HCT116 (cell line): ENCODE measurements around the gene GNPTG. TPM values are rescaled to one million over a fixed set of nuclear protein-coding genes. Genes with fewer than 3 reads are reported as not detected.

Source experiments
- ATAC-seq: fragments of 200-7000 bp; cut with Tn5 transposase; 2 replicates; pipeline ENCODE4 v1.9.1; 2020; ENCODE audit warnings: mild to moderate bottlenecking, moderate library complexity
- BruUV-seq: library from RNA; stranded (reverse); fragments of 400-500 nt; replicated peaks from 2 replicates; lab custom pipeline; 2021; lab: Mats Ljungman, UMichigan
- CTCF ChIA-PET: fragments of 300-600 bp; sonication (Branson Sonifier 250); formaldehyde crosslinking; loops from one replicate; lab custom pipeline; 2021; ENCODE audit warnings: antibody characterized with exemption; lab: Charles Lee
- POLR2A ChIA-PET: fragments of 300-600, 350-600 bp; sonication (Branson Sonifier 250); formaldehyde crosslinking; loops from one replicate; lab custom pipeline; 2021; ENCODE audit warnings: antibody characterized with exemption; lab: Charles Lee
- RAD21 ChIA-PET, 2 experiments: fragments of 300-600 bp; sonication (Branson Sonifier 250); formaldehyde crosslinking; loops; one replicate each; lab custom pipeline; 2023; ENCODE audit warnings: low total read pairs in 2 of 2; ENCODE audit not compliant: uncharacterized antibody in 2 of 2, unreplicated experiment in 2 of 2, low non-redundant PET in 1 of 2; lab: Charles Lee
- DNase-seq: peaks from one replicate; pipeline ENCODE4 v3.0.0-alpha.2; 2010; ENCODE audit warnings: low read depth, low spot score
- H2AFZ ChIP-seq: fragments of 200-600 bp; shearing (Covaris generic), sonication (generic); 2 replicates; pipeline ENCODE4 v1.6.1; 2017; ENCODE audit warnings: low read depth, mixed run types, mixed read lengths, antibody characterized with exemption, low read length; ENCODE audit not compliant: poor library complexity, severe bottlenecking
- H3K27ac ChIP-seq: 2 replicates; pipeline ENCODE4 v1.5.1; 2012; ENCODE audit warnings: low read depth, low read length
- H3K27me3 ChIP-seq: fragments of 200-600 bp; sonication (generic); 2 replicates; pipeline ENCODE4 v1.6.1; 2016; ENCODE audit warnings: mixed run types, low read length, mixed read lengths; ENCODE audit not compliant: insufficient read depth
- H3K36me3 ChIP-seq, 2 experiments: fragments of 200-500 bp in 1 of 2; fragments of 200-600 bp in 1 of 2; sonication (Bioruptor generic) in 1 of 2; sonication (generic) in 1 of 2; 2 replicates each; pipeline versions ENCODE4 v1.5.1 to v1.6.1; 2014 to 2016; ENCODE audit warnings: low read length in 2 of 2, inconsistent platforms in 1 of 2, mixed read lengths in 1 of 2, mixed run types in 1 of 2; ENCODE audit not compliant: insufficient read depth in 2 of 2, control insufficient read depth in 1 of 2
- H3K4me1 ChIP-seq, 2 experiments: fragments of 200-600 bp in 1 of 2; sonication (generic) in 1 of 2; 2 replicates each; pipeline versions ENCODE4 v1.5.1 to v1.6.1; 2012 to 2017; ENCODE audit warnings: low read length in 2 of 2, inconsistent platforms in 1 of 2, mild to moderate bottlenecking in 1 of 2, mixed read lengths in 1 of 2, mixed run types in 1 of 2, moderate library complexity in 1 of 2; ENCODE audit not compliant: insufficient read depth in 2 of 2, control insufficient read depth in 1 of 2
- H3K4me2 ChIP-seq: fragments of 200-600 bp; sonication (generic); 2 replicates; pipeline ENCODE4 v1.6.1; 2017; ENCODE audit warnings: mixed run types, low read length, mixed read lengths
- H3K4me3 ChIP-seq, 2 experiments: fragments of 200-600 bp in 1 of 2; sonication (generic) in 1 of 2; replicated peaks in 1 of 2; 2 replicates each; pipeline ENCODE4 v1.5.1; 2011 to 2016; ENCODE audit warnings: low read length in 2 of 2, control low read depth in 1 of 2, low read depth in 1 of 2, mild to moderate bottlenecking in 1 of 2, mixed read lengths in 1 of 2, mixed run types in 1 of 2
- H3K79me2 ChIP-seq: fragments of 200-600 bp; sonication (generic); 2 replicates; pipeline ENCODE4 v1.6.1; 2017; ENCODE audit warnings: mild to moderate bottlenecking, mixed run types, low read length, moderate library complexity, mixed read lengths; ENCODE audit not compliant: insufficient read depth
- H3K9ac ChIP-seq: fragments of 200-600 bp; sonication (generic); 2 replicates; pipeline ENCODE4 v1.6.1; 2016; ENCODE audit warnings: low read length, mixed read lengths
- H3K9me2 ChIP-seq: fragments of 200-600 bp; sonication (generic), shearing (Covaris generic); 2 replicates; pipeline ENCODE4 v1.6.1; 2017; ENCODE audit warnings: mixed run types, mild to moderate bottlenecking, moderate library complexity; ENCODE audit not compliant: insufficient read depth
- H3K9me3 ChIP-seq, 2 experiments: fragments of 200-500 bp in 1 of 2; fragments of 200-600 bp in 1 of 2; sonication (Bioruptor generic) in 1 of 2; sonication (generic) in 1 of 2; 2 replicates each; pipeline ENCODE4 v1.6.1; 2014 to 2017; ENCODE audit warnings: low read length in 2 of 2, mixed read lengths in 2 of 2, inconsistent platforms in 1 of 2, low read depth in 1 of 2, mild to moderate bottlenecking in 1 of 2, mixed run types in 1 of 2, moderate library complexity in 1 of 2; ENCODE audit not compliant: control insufficient read depth in 1 of 2, insufficient read depth in 1 of 2
- H4K20me1 ChIP-seq: fragments of 200-600 bp; sonication (generic), shearing (Covaris generic); 2 replicates; pipeline ENCODE4 v1.6.1; 2017; ENCODE audit warnings: mixed run types, mild to moderate bottlenecking, moderate library complexity; ENCODE audit not compliant: insufficient read depth
- ATF3 ChIP-seq: IDR thresholded peaks from 2 replicates; pipeline ENCODE4 v1.6.1; 2012
- CBX3 ChIP-seq: IDR thresholded peaks from 2 replicates; pipeline ENCODE4 v1.6.1; 2012; ENCODE audit warnings: low read depth
- CEBPB ChIP-seq: IDR thresholded peaks from 2 replicates; pipeline ENCODE4 v1.6.1; 2012; ENCODE audit warnings: low read depth
- EGR1 ChIP-seq: IDR thresholded peaks from 2 replicates; pipeline ENCODE4 v1.6.1; 2012; ENCODE audit warnings: low read depth
- ELF1 ChIP-seq: IDR thresholded peaks from 2 replicates; pipeline ENCODE4 v1.6.1; 2012; ENCODE audit warnings: low read depth, borderline replicate concordance
- EZH2phosphoT487 ChIP-seq: fragments of 200-600 bp; IDR thresholded peaks from 2 replicates; pipeline ENCODE4 v1.6.1; 2018; ENCODE audit warnings: antibody characterized with exemption, borderline replicate concordance
- FOSL1 ChIP-seq: IDR thresholded peaks from 2 replicates; pipeline ENCODE4 v1.6.1; 2012; ENCODE audit warnings: low read depth
- JUND ChIP-seq: IDR thresholded peaks from 2 replicates; pipeline ENCODE4 v1.6.1; 2012
- MAX ChIP-seq: IDR thresholded peaks from 2 replicates; pipeline ENCODE4 v1.6.1; 2012
- RAD21 ChIP-seq: IDR thresholded peaks from 2 replicates; pipeline ENCODE4 v1.6.1; 2012; ENCODE audit warnings: low read depth, mild to moderate bottlenecking
- SP1 ChIP-seq: IDR thresholded peaks from 2 replicates; pipeline ENCODE4 v1.6.1; 2012; ENCODE audit warnings: low read depth
- SRF ChIP-seq: IDR thresholded peaks from 2 replicates; pipeline ENCODE4 v1.6.1; 2012; ENCODE audit warnings: low read depth
- TCF7L2 ChIP-seq: IDR thresholded peaks from 2 replicates; pipeline ENCODE4 v1.7.0; 2011; ENCODE audit warnings: borderline replicate concordance, inconsistent platforms; ENCODE audit not compliant: insufficient read depth, insufficient read length; ENCODE audit errors: extremely low read depth
- YY1 ChIP-seq: IDR thresholded peaks from 2 replicates; pipeline ENCODE4 v1.6.1; 2011; ENCODE audit warnings: low read length, low read depth, moderate library complexity, mild to moderate bottlenecking; ENCODE audit not compliant: insufficient replicate concordance; ENCODE audit errors: extremely low read depth
- ZFX ChIP-seq: fragments of 450-650 bp; IDR thresholded peaks from 2 replicates; pipeline ENCODE4 v1.6.1; 2017
- ZNF274 ChIP-seq: fragments of 200-500 bp; sonication (Bioruptor generic); IDR thresholded peaks from 2 replicates; pipeline ENCODE4 v1.6.1; 2014; ENCODE audit warnings: mild to moderate bottlenecking, low read depth, low read length, inconsistent platforms
- intact Hi-C: fragments of 100-400 bp; cut with micrococcal nuclease; formaldehyde crosslinking; loops from 2 replicates; pipeline ENCODE4 v1.10.0; 2022
- total RNA-seq: library from RNA; stranded (reverse); gene quantifications from one replicate; pipeline ENCODE4 v1.2.1, GENCODE V29; 2021; ENCODE audit not compliant: unreplicated experiment
- TF ChIP-seq, protein P1 (sequence below): IDR thresholded peaks from 2 replicates; pipeline ENCODE4 v1.6.1; 2012; ENCODE audit warnings: low read depth

The GNPTG gene
- total RNA-seq, 1 experiment from 2014 or later: 35.2 TPM

DNA sequence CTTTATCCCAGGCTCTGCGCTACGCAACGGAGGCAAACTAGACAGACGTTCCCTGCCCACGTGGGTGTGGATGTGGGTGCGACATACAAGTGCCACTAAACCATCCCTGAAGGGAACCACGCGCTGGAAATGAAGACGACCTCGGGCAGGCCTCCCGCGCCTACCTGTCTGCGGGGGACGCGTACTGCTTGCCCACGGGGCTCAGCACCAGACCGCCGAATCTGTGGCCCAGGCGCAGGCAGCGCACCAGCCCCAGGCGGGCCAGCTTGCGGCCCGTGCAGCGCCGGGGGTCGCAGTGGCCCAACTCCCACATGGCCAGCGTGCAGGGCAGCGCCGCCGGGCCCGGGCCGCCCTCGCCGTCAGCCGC is 533 bp upstream of the GNPTG start:
- ATAC-seq: peak; percentile 24
- Histone ChIP-seq H3K4me3 (peak overlapping the region; percentile 91 to 99), H3K79me2 (peaks cover 60% of the 10 kb centered on the region), H3K9ac (peak overlapping the region; percentile 86), H2AFZ (no peak overlapping the region), H4K20me1 (no peaks in the 10 kb centered on the region), H3K27ac (peak overlapping the region; percentile 81), H3K9me2 (no peaks in the 10 kb centered on the region), H3K9me3 (no peaks in the 10 kb centered on the region), H3K27me3 (no peaks in the 10 kb centered on the region), H3K36me3 (peaks cover 0 to 9% of the 10 kb centered on the region in 2 experiments; a peak in 1 of 4 replicates), H3K4me1 (peaks cover 14 to 22% of the 10 kb centered on the region in 2 experiments), H3K4me2 (peak overlapping the region; percentile 78)
- BruUV-seq: no TSS peak
- TF ChIP-seq CEBPB (no peak), RAD21 (no peak), ELF1 (no peak), EZH2phosphoT487 (no peak), FOSL1 (no peak), ATF3 (no peak), ZNF274 (no peak), CBX3 (no peak)
- CTCF ChIA-PET: no interaction called here
- POLR2A ChIA-PET: no interaction called here
- RAD21 ChIA-PET: no interaction called here
- intact Hi-C loops: no loop called here
- no peak for DNase-seq

- H4K20me1 ChIP-seq: no peaks in the 10 kb centered on the region
- H3K9me2 ChIP-seq: no peaks in the 10 kb centered on the region
- H3K9ac ChIP-seq: no peak overlapping the region
- H3K4me3 ChIP-seq: no peak overlapping the region
- peaks cover 35 to 53% of the 10 kb centered on the region in 2 experiments for H3K4me1 ChIP-seq
- H3K27me3 ChIP-seq: no peaks in the 10 kb centered on the region
- intact Hi-C loops: no loop called here
- ChIA-PET CTCF (no interaction called here), RAD21 (no interaction called here), POLR2A (no interaction called here)
- no peak overlapping the region for H3K27ac ChIP-seq
- ATAC-seq (no peak), DNase-seq (no peak)
- BruUV-seq: no TSS peak
- no peaks in the 10 kb centered on the region for H3K9me3 ChIP-seq
- H3K4me2 ChIP-seq: no peak overlapping the region
- H3K79me2 ChIP-seq: peaks cover 89% of the 10 kb centered on the region
- H3K36me3 ChIP-seq: no peaks in the 10 kb centered on the region; a peak in 1 of 4 replicates
- no peak overlapping the region for H2AFZ ChIP-seq
- TF ChIP-seq TCF7L2 (no peak), FOSL1 (no peak), SRF (no peak), YY1 (no peak), SP1 (no peak), JUND (no peak), MAX (no peak), ZFX (no peak), EGR1 (no peak)
- TF ChIP-seq, protein P1, sequence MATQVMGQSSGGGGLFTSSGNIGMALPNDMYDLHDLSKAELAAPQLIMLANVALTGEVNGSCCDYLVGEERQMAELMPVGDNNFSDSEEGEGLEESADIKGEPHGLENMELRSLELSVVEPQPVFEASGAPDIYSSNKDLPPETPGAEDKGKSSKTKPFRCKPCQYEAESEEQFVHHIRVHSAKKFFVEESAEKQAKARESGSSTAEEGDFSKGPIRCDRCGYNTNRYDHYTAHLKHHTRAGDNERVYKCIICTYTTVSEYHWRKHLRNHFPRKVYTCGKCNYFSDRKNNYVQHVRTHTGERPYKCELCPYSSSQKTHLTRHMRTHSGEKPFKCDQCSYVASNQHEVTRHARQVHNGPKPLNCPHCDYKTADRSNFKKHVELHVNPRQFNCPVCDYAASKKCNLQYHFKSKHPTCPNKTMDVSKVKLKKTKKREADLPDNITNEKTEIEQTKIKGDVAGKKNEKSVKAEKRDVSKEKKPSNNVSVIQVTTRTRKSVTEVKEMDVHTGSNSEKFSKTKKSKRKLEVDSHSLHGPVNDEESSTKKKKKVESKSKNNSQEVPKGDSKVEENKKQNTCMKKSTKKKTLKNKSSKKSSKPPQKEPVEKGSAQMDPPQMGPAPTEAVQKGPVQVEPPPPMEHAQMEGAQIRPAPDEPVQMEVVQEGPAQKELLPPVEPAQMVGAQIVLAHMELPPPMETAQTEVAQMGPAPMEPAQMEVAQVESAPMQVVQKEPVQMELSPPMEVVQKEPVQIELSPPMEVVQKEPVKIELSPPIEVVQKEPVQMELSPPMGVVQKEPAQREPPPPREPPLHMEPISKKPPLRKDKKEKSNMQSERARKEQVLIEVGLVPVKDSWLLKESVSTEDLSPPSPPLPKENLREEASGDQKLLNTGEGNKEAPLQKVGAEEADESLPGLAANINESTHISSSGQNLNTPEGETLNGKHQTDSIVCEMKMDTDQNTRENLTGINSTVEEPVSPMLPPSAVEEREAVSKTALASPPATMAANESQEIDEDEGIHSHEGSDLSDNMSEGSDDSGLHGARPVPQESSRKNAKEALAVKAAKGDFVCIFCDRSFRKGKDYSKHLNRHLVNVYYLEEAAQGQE: no peak
Observed at GRCh38 chr16:1354815-1355540, 3.2 kb downstream of the GNPTG start.
